Esophagus muscularis mucosa (tissue), 4 donors: ENCODE measurements around the gene RPS6KA5. TPM values are rescaled to one million over a fixed set of nuclear protein-coding genes. Genes with fewer than 3 reads are reported as not detected.

Experiments used
- DNase-seq: peaks from one replicate; pipeline ENCODE4 v3.0.0-alpha.2; 2017; ENCODE audit errors: extremely low spot score
- H3K27ac ChIP-seq, 4 donors: fragments of 200-600 bp; sonication (generic); replicated peaks in 1 of 4; 1 replicate in 3 of 4; 2 replicates in 1 of 4; pipeline ENCODE4 v1.5.1; 2016 to 2019; ENCODE audit warnings: mild to moderate bottlenecking in 1 of 4
- H3K27me3 ChIP-seq, 4 donors: fragments of 200-600 bp; sonication (generic); one replicate each; pipeline versions ENCODE4 v1.5.1 to v1.6.0; 2016 to 2019
- H3K36me3 ChIP-seq, 4 donors: fragments of 200-600 bp; sonication (generic); one replicate each; pipeline ENCODE4 v1.5.1; 2016 to 2019
- H3K4me1 ChIP-seq, 4 donors: fragments of 200-600 bp; sonication (generic); one replicate each; pipeline ENCODE4 v1.5.1; 2016 to 2019
- H3K4me3 ChIP-seq, 4 donors: fragments of 200-600 bp; sonication (generic); 1 replicate in 2 of 4; 2 replicates in 2 of 4; pipeline ENCODE4 v1.5.1; 2016 to 2019; ENCODE audit warnings: mild to moderate bottlenecking in 4 of 4, moderate library complexity in 1 of 4
- H3K9me3 ChIP-seq, 4 donors: fragments of 200-600 bp; sonication (generic); 1 replicate in 3 of 4; 2 replicates in 1 of 4; pipeline ENCODE4 v1.5.1; 2016 to 2019
- EP300 ChIP-seq: sonication (generic); formaldehyde crosslinking; IDR thresholded peaks from one replicate; pipeline ENCODE4 v1.6.1; 2017; ENCODE audit warnings: antibody characterized with exemption
- POLR2A ChIP-seq: fragments of 450-650 bp; IDR thresholded peaks from one replicate; pipeline ENCODE4 v1.6.1; 2017; ENCODE audit warnings: antibody characterized with exemption, moderate library complexity, mild to moderate bottlenecking, low read depth
- POLR2AphosphoS5 ChIP-seq, 2 donors: sonication (generic); formaldehyde crosslinking; IDR thresholded peaks; one replicate each; pipeline ENCODE4 v1.6.1; 2017; ENCODE audit warnings: antibody characterized with exemption in 2 of 2
- WGBS: methylation state at CpG from one replicate; pipeline ENCODE4 v1.1.5; 2018; 5-methylcytosine and 5-hydroxymethylcytosine counted together
- intact Hi-C: fragments of 100-400 bp; cut with DNase I; formaldehyde crosslinking; loops from one replicate; pipeline ENCODE4 v1.15.1; 2023
- total RNA-seq, 4 donors: library from RNA; depleted of rRNA; stranded (reverse); fragments of >200 nt; gene quantifications; one replicate each; pipeline versions ENCODE4 v1.1.0 to v1.2.1, GENCODE V29; 2016
- TF ChIP-seq, protein P1 (sequence below), 3 experiments: fragments of 200-600 bp in 2 of 3; fragments of 450-650 bp in 1 of 3; sonication (generic) in 2 of 3; IDR thresholded peaks; one replicate each; pipeline ENCODE4 v1.5.1; 2017 to 2019; ENCODE audit warnings: antibody characterized with exemption in 3 of 3, mild to moderate bottlenecking in 2 of 3, moderate library complexity in 1 of 3

The RPS6KA5 gene
- 10 to 100 TPM; 30.8 to 40.6 (median 35.0) TPM for total RNA-seq

DNA sequence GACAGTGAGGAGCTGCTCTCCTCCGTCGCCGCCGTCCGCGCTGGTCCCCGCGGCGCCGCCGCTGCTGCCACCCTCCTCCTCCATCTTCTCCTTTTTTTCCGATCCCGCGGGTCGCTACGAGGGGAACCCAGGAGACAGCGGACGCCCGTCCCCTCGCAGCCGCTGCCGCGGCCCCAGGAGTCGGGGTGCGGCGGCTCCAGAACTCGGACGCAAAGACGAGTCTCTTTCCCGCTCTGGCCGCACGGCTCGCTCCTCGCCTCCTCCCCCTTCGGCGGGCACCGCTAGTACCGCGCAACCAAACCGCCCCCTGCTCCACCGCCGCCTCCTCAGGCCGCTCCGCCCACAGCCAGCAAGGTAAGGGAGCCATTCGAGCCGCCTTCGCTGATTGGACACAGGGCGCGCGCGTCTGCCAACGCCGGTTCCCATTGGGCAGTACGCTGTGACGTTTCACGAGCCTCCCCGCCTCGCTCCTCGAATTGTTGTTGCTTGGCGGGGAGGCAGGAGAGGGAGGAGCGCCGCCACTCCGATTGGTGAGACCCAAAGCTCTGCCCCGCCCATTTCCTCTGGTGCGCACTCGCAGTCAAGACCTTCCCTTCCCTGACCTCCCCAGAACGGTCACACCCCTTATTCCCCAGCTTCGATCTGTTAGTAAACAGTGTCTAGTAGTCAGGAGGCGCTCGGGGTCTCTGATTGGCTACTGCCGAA, at the start of gene RPS6KA5:
RPS6KA5 (minus strand) TSS at position 291 of the 705 bp plus-strand sequence; CDS start at position 84, 207 bp downstream.
- DNase-seq: peak; percentile 100
- Histone ChIP-seq H3K4me3 (peak within 1 kb of the TSS; percentile 81 to 94 (median 90)), H3K27me3 (no peaks in the 10 kb centered on the region), H3K4me1 (peaks cover 12 to 68% (median 63%) of the 10 kb centered on the region in 4 donors), H3K36me3 (no peaks in the 10 kb centered on the region), H3K27ac (peak within 1 kb of the TSS; percentile 98), H3K9me3 (no peaks in the 10 kb centered on the region)
- TF ChIP-seq, protein P1, sequence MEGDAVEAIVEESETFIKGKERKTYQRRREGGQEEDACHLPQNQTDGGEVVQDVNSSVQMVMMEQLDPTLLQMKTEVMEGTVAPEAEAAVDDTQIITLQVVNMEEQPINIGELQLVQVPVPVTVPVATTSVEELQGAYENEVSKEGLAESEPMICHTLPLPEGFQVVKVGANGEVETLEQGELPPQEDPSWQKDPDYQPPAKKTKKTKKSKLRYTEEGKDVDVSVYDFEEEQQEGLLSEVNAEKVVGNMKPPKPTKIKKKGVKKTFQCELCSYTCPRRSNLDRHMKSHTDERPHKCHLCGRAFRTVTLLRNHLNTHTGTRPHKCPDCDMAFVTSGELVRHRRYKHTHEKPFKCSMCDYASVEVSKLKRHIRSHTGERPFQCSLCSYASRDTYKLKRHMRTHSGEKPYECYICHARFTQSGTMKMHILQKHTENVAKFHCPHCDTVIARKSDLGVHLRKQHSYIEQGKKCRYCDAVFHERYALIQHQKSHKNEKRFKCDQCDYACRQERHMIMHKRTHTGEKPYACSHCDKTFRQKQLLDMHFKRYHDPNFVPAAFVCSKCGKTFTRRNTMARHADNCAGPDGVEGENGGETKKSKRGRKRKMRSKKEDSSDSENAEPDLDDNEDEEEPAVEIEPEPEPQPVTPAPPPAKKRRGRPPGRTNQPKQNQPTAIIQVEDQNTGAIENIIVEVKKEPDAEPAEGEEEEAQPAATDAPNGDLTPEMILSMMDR (IDR thresholded peaks at IDR 0.05): peak; percentile 11 to 35 (median 27)
- TF ChIP-seq POLR2AphosphoS5 (IDR thresholded peaks at IDR 0.05) (peak; percentile 95 to 97), EP300 (no peak), POLR2A (peak; percentile 92)
- intact Hi-C loops: loop anchor here (10.0 kb wide), 1 partner anchor 224 kb away; no protein-coding TSS in a partner anchor
- WGBS: 0% methylated on average over 42 of the region's 71 CpGs

DNA sequence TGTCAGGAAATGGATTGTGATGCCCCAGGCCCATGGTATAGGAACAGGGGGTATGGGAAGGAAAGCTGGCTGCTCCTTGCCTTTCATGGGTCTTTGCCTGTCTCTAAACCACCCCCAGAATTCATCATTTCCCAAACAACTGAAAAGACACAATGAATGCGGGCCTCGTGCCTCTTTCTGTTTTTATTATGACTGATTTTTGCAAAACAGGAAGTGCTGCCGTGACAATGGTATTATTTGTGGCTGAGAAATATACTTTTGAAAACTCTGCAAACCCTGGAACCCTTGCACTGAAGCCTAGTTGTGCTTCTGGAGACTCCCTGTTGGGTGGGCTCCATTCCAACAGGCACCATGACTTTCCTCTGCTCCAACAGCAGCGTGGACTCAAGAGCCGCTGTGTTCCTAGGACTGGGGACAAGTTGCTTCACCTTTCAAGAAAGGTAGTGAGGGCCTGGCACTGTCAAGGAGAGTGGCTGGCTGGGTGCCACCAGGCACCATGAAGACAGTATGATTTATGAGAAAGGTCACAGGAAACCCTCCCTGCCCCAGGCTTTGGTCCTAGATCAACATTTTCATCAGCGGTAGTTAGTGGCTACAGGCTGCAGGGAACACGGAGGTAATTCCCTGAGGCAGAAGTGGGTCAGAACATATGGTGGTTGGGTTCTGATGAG, 48.6 kb upstream of the RPS6KA5 start:
- Histone ChIP-seq H3K27me3 (no peaks in the 10 kb centered on the region), H3K27ac (peak overlapping the region; percentile 80 to 98 (median 94)), H3K4me1 (peaks cover 23 to 90% (median 82%) of the 10 kb centered on the region in 4 donors), H3K9me3 (no peaks in the 10 kb centered on the region), H3K4me3 (peak overlapping the region in 1 of 4 donors; percentile 1), H3K36me3 (no peaks in the 10 kb centered on the region)
- DNase-seq: no peak
- TF ChIP-seq POLR2AphosphoS5 (IDR thresholded peaks at IDR 0.05) (peak; percentile 55 to 78), EP300 (no peak), POLR2A (no peak)
- TF ChIP-seq, protein P1 (IDR thresholded peaks at IDR 0.05): no peak
- WGBS: 38% methylated on average over 7 of the region's 7 CpGs
- intact Hi-C loops: no loop called here

DNA sequence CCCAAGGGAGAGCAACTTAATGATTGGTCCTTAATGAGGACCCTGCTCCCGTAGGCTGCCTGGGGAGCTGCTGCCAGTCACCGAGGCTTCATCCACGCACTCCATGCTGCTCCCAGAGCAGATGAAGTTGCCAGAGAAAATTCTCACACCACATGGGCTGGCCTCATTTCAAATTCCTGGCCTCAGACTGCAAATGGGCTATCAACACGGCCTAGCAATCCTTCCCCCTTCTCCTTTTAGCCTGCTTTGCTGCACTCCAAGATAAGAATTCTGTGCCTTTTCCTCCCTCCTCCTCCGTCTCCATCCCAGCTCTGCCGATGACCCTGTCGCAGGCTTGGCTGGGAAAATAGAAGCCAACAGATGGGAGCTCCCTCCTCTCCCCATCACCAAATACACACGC, 42.7 kb upstream of the RPS6KA5 start:
- intact Hi-C loops: no loop called here
- 48% methylated on average over 8 of the region's 8 CpGs for WGBS
- Histone ChIP-seq H3K4me3 (no peak overlapping the region), H3K27me3 (no peaks in the 10 kb centered on the region), H3K9me3 (no peaks in the 10 kb centered on the region), H3K36me3 (no peaks in the 10 kb centered on the region), H3K4me1 (peaks cover 3 to 55% (median 36%) of the 10 kb centered on the region in 4 donors), H3K27ac (peak overlapping the region in 3 of 4 donors; percentile 38 to 62 (median 50))
- TF ChIP-seq, protein P1 (IDR thresholded peaks at IDR 0.05): no peak
- TF ChIP-seq POLR2A (no peak), EP300 (no peak), POLR2AphosphoS5 (IDR thresholded peaks at IDR 0.05) (no peak)
- DNase-seq: no peak

DNA sequence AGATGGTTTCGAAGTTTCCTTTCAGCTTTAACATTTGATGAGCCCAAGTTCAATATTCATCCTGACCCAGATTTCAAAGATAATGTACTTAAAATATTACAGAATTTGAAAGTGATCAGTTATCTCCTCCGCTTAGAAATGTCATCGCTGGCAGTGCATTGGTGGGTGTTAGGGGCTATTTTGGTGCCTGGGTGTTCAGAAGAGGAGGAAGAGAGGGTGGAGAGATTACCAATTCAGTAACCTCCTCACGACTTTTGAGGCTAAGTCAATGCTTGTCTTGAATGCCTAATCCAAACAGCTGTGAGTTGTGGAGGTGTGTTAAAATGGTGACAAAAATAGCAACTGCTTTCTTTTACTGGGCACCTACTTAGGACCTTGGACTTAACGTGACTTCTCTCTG, 39.7 kb upstream of the RPS6KA5 start:
- Histone ChIP-seq H3K4me3 (no peak overlapping the region), H3K36me3 (no peaks in the 10 kb centered on the region), H3K27me3 (no peaks in the 10 kb centered on the region), H3K27ac (no peak overlapping the region), H3K9me3 (no peaks in the 10 kb centered on the region), H3K4me1 (peaks cover 3 to 29% (median 16%) of the 10 kb centered on the region in 4 donors)
- intact Hi-C loops: no loop called here
- TF ChIP-seq POLR2A (no peak), EP300 (no peak), POLR2AphosphoS5 (IDR thresholded peaks at IDR 0.05) (no peak)
- TF ChIP-seq, protein P1 (IDR thresholded peaks at IDR 0.05): no peak
- DNase-seq: no peak
- 78% methylated on average over 5 of the region's 5 CpGs for WGBS
